ENCODE results near the gene CTTNBP2. TPM values are rescaled to one million over a fixed set of nuclear protein-coding genes. Genes with fewer than 3 reads are reported as not detected.

Gene CTTNBP2
- total RNA-seq, 2 experiments from 2014 or later, result not detected

DNA sequence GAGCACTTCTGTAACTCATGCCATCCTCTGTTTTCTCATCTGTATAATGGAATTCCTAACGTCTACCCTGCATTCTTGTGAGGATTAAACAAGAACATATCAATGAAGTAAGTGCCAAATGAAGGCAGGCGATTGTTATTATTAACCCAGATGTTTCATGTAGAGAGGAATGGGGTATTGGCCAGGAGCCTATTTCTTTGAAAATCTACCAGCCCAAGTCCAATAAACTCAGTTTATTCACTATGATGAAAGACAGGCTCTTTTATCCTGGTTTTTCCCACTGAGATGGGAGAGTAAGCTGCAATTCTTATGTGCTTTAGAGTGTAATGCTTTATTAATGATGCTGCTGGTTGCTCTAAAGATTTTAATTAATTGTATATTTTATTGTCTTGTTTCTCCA lies 9.6 kb downstream of the CTTNBP2 start:
- no peak for DNase-seq
- no peak for ATAC-seq
- CTCF ChIA-PET, result no interaction called here

DNA sequence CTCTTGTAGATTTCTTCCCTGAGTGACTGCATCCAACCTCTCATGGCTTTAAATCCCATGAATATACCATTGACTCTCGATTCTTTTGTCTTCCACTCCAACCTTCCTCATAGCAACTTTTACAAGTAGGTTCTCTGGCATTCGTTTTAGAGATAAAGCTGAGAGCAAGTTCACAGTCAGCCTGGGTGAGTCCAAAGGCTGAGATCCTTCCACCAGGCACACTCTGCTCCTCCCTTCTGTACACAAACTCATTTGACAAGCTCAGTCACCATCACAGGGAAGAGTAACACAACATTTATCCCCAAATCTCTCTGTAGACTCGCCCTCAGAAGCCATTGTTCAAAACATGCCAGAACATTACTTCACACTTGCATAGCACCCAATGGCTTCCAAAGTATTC lies 10.9 kb downstream of the CTTNBP2 start:
- Mint-ChIP-seq H3K4me1 (ENCODE audit: low read depth) (no peaks in the 10 kb centered on the region), H3K36me3 (ENCODE audit: low read depth) (no peaks in the 10 kb centered on the region), H3K9me3 (ENCODE audit: insufficient read depth) (no peaks in the 10 kb centered on the region), H3K27me3 (ENCODE audit: low read depth) (no peaks in the 10 kb centered on the region), H3K27ac (no peak overlapping the region), H3K4me3 (no peak overlapping the region)
- no peak for ATAC-seq
- POLR2A ChIA-PET, result no interaction called here
- no peak for DNase-seq
- CTCF ChIA-PET, result no interaction called here

More for the DNA sequence above, 9.6 kb downstream of the CTTNBP2 start:
- H3K27me3 Mint-ChIP-seq (ENCODE audit: low read depth), result no peaks in the 10 kb centered on the region
- no peak overlapping the region for H3K4me3 Mint-ChIP-seq
- POLR2A ChIA-PET, result no interaction called here
- H3K4me1 Mint-ChIP-seq (ENCODE audit: low read depth), result no peaks in the 10 kb centered on the region
- H3K9me3 Mint-ChIP-seq (ENCODE audit: insufficient read depth), result no peaks in the 10 kb centered on the region
- no peak overlapping the region for H3K27ac Mint-ChIP-seq
- H3K36me3 Mint-ChIP-seq (ENCODE audit: low read depth), result no peaks in the 10 kb centered on the region

DNA sequence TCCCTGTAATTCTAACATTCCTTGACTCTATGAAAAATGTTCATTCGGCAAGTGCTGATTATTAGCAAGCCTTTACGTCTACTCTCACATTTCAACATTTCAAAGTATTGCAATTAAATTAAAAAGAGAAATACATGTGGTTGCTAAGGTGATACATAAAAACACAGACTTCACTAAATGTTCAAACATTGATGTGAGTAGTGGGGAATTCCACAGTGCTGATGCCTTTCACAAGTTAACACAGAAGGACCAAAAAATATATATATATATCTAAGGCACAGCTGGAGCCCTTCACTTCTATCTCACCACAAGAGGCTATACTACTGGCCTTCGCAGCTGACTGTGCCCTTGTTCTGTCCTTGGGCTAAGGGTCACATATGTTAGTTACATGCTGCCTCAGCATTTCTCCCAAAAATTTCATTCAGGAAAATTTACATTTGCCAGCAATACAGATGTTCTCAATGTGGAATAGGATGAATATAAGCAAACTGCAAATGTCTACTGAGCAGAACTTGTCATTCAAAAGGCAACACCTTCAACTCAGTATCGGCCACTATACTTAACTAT lies 13.9 kb downstream of the CTTNBP2 start:
- H3K27ac Mint-ChIP-seq, result no peak overlapping the region
- H3K9me3 Mint-ChIP-seq (ENCODE audit: insufficient read depth), result no peaks in the 10 kb centered on the region
- ChIA-PET POLR2A (no interaction called here), CTCF (no interaction called here)
- no peak overlapping the region for H3K4me3 Mint-ChIP-seq
- ATAC-seq (no peak), DNase-seq (no peak)
- no peaks in the 10 kb centered on the region for H3K27me3 Mint-ChIP-seq (ENCODE audit: low read depth)
- H3K4me1 Mint-ChIP-seq (ENCODE audit: low read depth), result no peaks in the 10 kb centered on the region
- H3K36me3 Mint-ChIP-seq (ENCODE audit: low read depth), result no peaks in the 10 kb centered on the region

DNA sequence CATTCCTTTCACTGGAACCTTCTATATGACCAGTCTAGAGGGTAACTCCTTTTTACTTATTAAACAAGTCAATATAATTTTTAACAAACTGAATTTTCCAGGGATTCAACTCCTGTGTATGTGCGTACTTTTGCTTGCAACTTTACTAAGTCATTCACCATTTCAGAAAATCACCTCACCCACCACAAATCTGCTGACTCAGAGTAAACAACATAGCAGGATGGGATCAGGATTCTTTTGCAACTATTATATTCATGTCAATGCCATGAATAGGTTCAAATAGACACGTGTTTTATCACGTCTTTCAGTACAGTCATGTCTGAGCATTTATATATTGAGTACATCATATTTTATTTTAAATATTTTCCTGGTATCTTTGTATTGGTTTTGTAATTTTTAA lies 14.5 kb downstream of the CTTNBP2 start:
- CTCF ChIA-PET, result no interaction called here
- no peaks in the 10 kb centered on the region for H3K4me1 Mint-ChIP-seq (ENCODE audit: low read depth)

DNA sequence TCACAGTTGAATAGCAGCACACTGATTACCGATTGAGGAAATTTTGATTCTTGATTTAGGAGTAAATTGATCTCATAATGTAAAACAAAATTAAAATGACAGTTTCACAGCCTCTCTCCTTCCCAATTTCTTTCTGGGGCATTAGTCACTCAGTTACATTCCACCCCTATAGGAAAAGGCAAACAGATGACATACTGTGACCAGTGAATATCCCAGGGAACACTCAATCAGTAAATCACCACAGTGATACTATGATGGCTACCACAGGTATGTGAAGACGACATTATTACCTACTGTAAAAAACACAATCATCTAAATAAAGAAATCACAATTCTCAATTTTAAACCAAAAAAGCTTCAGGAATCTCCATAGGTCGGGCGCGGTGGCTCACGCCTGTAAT lies 15.5 kb downstream of the CTTNBP2 start:
- ChIA-PET CTCF (no interaction called here), POLR2A (no interaction called here)
- H3K36me3 Mint-ChIP-seq (ENCODE audit: low read depth), result no peaks in the 10 kb centered on the region

More for the DNA sequence above, 14.5 kb downstream of the CTTNBP2 start:
- Mint-ChIP-seq H3K9me3 (ENCODE audit: insufficient read depth) (no peaks in the 10 kb centered on the region), H3K27ac (no peak overlapping the region), H3K36me3 (ENCODE audit: low read depth) (no peaks in the 10 kb centered on the region), H3K27me3 (ENCODE audit: low read depth) (no peaks in the 10 kb centered on the region), H3K4me3 (no peak overlapping the region)
- DNase-seq (no peak), ATAC-seq (no peak)
- POLR2A ChIA-PET, result no interaction called here

DNA sequence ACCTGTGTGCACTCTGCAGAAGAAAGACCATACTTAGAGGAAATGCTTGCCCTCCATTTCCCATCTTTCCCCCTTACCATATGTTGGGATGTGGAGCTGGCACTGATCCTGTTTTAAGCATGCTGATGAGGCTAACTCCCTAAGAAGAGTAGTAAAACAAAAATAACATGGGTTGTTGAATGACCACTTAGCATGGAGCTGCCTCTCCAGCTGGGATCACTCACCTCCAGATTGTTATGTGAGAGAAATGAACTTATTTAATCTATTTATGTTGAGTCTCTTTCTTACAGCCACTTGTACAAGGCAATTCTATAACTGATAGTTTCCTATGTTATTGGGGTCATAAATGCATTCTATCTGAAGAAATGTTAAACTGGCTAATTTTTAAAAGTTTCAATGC lies 17.0 kb downstream of the CTTNBP2 start:
- H3K9me3 Mint-ChIP-seq (ENCODE audit: insufficient read depth), result no peaks in the 10 kb centered on the region
- H3K4me3 Mint-ChIP-seq, result no peak overlapping the region
- no peaks in the 10 kb centered on the region for H3K4me1 Mint-ChIP-seq (ENCODE audit: low read depth)
- no peaks in the 10 kb centered on the region for H3K27me3 Mint-ChIP-seq (ENCODE audit: low read depth)
- no peak for DNase-seq
- ChIA-PET POLR2A (no interaction called here), CTCF (no interaction called here)
- ATAC-seq, result no peak
- no peak overlapping the region for H3K27ac Mint-ChIP-seq
- no peaks in the 10 kb centered on the region for H3K36me3 Mint-ChIP-seq (ENCODE audit: low read depth)

More for the DNA sequence above, 15.5 kb downstream of the CTTNBP2 start:
- DNase-seq (no peak), ATAC-seq (no peak)
- Mint-ChIP-seq H3K27ac (no peak overlapping the region), H3K9me3 (ENCODE audit: insufficient read depth) (no peaks in the 10 kb centered on the region), H3K27me3 (ENCODE audit: low read depth) (no peaks in the 10 kb centered on the region), H3K4me3 (no peak overlapping the region), H3K4me1 (ENCODE audit: low read depth) (no peaks in the 10 kb centered on the region)

DNA sequence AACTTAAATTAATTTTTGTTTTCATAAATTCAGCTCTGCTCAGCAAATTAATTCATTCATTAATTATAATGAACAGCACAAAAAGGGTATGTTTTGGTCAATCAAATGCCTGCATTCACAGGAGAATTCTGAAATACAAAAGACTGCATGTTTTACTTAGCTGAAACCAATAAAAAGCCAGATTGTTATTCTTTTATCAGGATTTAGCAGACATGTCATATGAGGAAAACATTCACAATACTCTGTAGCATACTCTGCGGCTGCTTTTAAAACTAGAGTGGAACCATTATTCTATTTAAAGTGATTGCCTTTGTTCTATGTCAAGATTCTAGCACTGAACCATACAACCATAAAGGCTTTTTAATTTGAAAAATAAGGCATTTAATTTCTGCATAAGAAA lies 19.1 kb downstream of the CTTNBP2 start:
- Mint-ChIP-seq H3K27ac (no peak overlapping the region), H3K36me3 (ENCODE audit: low read depth) (no peaks in the 10 kb centered on the region), H3K27me3 (ENCODE audit: low read depth) (no peaks in the 10 kb centered on the region), H3K4me1 (ENCODE audit: low read depth) (no peaks in the 10 kb centered on the region), H3K9me3 (ENCODE audit: insufficient read depth) (no peaks in the 10 kb centered on the region), H3K4me3 (no peak overlapping the region)
- no peak for ATAC-seq
- CTCF ChIA-PET, result no interaction called here
- DNase-seq, result no peak
- POLR2A ChIA-PET, result no interaction called here

DNA sequence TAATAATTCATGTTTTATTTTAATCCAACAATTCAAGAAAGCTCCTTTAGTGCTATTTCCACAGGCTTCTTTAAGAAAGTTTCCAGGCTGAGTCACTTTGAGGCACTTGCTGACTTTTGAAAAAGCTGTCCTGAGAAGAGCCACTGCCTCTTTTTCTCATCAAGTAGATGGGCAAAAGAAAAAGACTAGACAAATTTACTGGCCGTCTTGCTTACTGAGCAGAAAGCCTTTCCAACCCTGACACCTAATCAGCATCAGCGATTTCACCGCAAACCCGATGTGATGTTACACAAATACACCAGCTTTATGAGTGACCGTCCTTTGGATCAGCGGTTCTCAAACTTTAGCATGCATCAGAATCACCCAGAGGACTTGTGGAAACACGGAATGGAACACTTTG lies 24.3 kb downstream of the CTTNBP2 start:
- Mint-ChIP-seq H3K4me3 (no peak overlapping the region), H3K27ac (no peak overlapping the region), H3K9me3 (ENCODE audit: insufficient read depth) (no peaks in the 10 kb centered on the region), H3K36me3 (ENCODE audit: low read depth) (no peaks in the 10 kb centered on the region), H3K27me3 (ENCODE audit: low read depth) (no peaks in the 10 kb centered on the region), H3K4me1 (ENCODE audit: low read depth) (no peaks in the 10 kb centered on the region)
- CTCF ChIA-PET, result no interaction called here
- DNase-seq (no peak), ATAC-seq (no peak)
- POLR2A ChIA-PET, result no interaction called here

DNA sequence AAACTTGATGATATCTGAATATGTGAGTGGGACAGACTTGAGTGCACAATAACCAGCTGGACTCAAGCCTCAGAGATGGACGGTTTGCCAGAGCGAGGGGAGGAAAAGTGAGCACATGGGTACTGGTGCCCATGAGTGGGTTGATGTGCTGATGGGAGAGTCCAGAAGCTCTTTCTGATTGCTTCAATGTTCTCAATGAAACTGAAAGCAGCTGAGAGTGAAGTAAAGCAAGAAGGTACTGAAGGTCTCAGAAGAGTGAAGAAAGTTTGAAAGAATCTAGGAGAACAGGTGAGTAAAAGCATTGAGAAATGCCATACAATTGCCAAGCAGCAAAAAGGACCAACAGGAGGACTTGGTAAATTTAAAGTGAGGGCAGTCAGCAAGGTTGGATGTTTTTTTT lies 28.6 kb downstream of the CTTNBP2 start:
- H3K36me3 Mint-ChIP-seq (ENCODE audit: low read depth), result no peaks in the 10 kb centered on the region
- H3K9me3 Mint-ChIP-seq (ENCODE audit: insufficient read depth), result peaks cover 7% of the 10 kb centered on the region
- DNase-seq (no peak), ATAC-seq (no peak)
- ChIA-PET POLR2A (no interaction called here), CTCF (no interaction called here)
- H3K4me3 Mint-ChIP-seq, result no peak overlapping the region
- no peak overlapping the region for H3K27ac Mint-ChIP-seq
- H3K27me3 Mint-ChIP-seq (ENCODE audit: low read depth), result no peaks in the 10 kb centered on the region
- H3K4me1 Mint-ChIP-seq (ENCODE audit: low read depth), result peaks cover under 1% of the 10 kb centered on the region

DNA sequence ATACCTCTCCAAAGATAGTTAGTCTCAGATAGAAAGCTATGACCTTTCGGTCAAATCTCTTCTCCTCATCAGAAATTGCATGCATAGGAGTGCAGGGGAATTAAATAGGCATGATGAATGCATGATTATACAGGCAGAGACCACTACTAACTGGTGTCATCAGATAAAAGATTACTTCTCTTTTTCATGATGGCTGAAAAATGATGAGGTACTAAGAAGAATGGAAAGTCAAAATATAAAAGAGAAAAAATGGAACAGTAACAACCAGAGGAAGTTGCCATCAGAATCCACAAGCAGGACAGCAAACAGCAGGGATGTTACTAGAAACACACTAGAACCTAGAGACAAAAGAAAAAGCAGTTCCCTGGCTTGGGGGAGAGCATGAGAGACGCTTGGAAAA lies 31.6 kb downstream of the CTTNBP2 start:
- Mint-ChIP-seq H3K36me3 (ENCODE audit: low read depth) (no peaks in the 10 kb centered on the region), H3K27ac (no peak overlapping the region), H3K27me3 (ENCODE audit: low read depth) (no peaks in the 10 kb centered on the region), H3K9me3 (ENCODE audit: insufficient read depth) (peaks cover 7% of the 10 kb centered on the region), H3K4me1 (ENCODE audit: low read depth) (peaks cover 4% of the 10 kb centered on the region), H3K4me3 (no peak overlapping the region)
- POLR2A ChIA-PET, result no interaction called here
- no peak for ATAC-seq
- CTCF ChIA-PET, result no interaction called here
- DNase-seq, result no peak

DNA sequence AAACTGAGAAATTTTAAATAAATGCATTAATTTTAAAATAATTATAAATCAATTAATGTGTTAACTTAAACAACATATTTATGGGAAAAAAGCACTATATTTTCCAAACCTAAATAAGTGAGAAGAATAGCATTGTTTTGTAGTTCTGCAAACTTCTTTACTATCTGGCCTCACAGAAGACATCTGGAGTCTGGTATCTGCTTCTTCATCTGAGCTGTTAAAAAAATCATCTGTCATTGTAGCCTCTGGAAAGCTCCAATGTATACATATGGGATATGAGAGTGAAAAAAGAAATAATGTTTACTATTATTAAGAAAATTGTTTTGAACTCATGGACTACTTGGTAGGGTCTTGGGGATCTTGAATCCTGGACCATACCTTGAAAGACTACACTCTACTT lies 32.2 kb downstream of the CTTNBP2 start:
- ChIA-PET CTCF (no interaction called here), POLR2A (no interaction called here)
- Mint-ChIP-seq H3K27me3 (ENCODE audit: low read depth) (no peaks in the 10 kb centered on the region), H3K9me3 (ENCODE audit: insufficient read depth) (peaks cover 7% of the 10 kb centered on the region), H3K4me3 (no peak overlapping the region), H3K4me1 (ENCODE audit: low read depth) (peaks cover 4% of the 10 kb centered on the region), H3K36me3 (ENCODE audit: low read depth) (no peaks in the 10 kb centered on the region), H3K27ac (no peak overlapping the region)
- DNase-seq (no peak), ATAC-seq (no peak)

DNA sequence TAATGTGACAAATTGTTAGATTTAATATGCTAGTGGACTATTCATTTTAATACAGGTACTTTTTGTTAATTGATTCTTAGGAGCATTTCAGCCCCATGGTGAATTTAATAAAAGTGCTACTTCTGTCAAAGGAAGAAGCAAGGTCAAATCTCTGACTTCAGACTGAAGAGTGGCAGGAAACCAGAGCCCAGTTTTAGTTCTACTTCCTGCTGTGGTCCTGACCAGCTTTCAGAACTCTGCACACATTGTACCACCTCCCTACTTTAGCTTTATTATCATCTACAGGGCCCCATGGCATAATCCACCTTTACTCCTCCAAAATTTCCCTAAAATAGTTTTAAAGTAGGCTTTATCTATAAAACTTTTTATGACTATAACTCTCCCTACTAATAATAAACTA lies 33.7 kb downstream of the CTTNBP2 start:
- ATAC-seq (no peak), DNase-seq (no peak)
- no peaks in the 10 kb centered on the region for H3K27me3 Mint-ChIP-seq (ENCODE audit: low read depth)
- H3K27ac Mint-ChIP-seq, result no peak overlapping the region
- no peak overlapping the region for H3K4me3 Mint-ChIP-seq
- H3K4me1 Mint-ChIP-seq (ENCODE audit: low read depth), result peaks cover 4% of the 10 kb centered on the region
- ChIA-PET POLR2A (no interaction called here), CTCF (no interaction called here)
- H3K9me3 Mint-ChIP-seq (ENCODE audit: insufficient read depth), result peaks cover 7% of the 10 kb centered on the region
- H3K36me3 Mint-ChIP-seq (ENCODE audit: low read depth), result no peaks in the 10 kb centered on the region

DNA sequence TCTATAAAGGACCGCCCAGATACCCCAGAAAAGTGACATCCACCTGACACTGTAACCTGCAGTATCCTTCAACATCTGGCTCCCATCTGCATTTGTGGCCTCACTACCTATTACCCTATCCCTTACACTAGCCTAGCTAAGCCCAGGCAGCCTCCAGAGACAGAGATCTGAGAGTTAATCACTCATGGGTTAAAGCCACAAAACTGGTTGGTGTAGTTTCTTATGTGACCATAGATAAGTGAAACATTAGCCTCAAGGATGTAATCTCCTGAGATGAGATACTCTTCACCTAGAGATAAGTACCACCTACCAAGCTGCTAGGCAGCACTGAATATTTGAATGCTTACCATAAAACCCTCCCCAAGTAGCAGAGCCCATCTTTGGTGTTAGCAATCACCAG lies 35.4 kb downstream of the CTTNBP2 start:
- Mint-ChIP-seq H3K27me3 (ENCODE audit: low read depth) (no peaks in the 10 kb centered on the region), H3K4me1 (ENCODE audit: low read depth) (peaks cover 4% of the 10 kb centered on the region), H3K27ac (no peak overlapping the region), H3K4me3 (no peak overlapping the region), H3K36me3 (ENCODE audit: low read depth) (no peaks in the 10 kb centered on the region), H3K9me3 (ENCODE audit: insufficient read depth) (peaks cover 5% of the 10 kb centered on the region)
- ATAC-seq (no peak), DNase-seq (no peak)
- ChIA-PET CTCF (no interaction called here), POLR2A (no interaction called here)
